SU-DHL-6 (cell line): ENCODE data around the gene COLQ.

ENCODE experiments used
- EZH2phosphoT487 ChIP-seq: fragments of 200-600 bp; sonication (generic), shearing (Covaris generic); conservative IDR thresholded peaks from 2 replicates; pipeline ENCODE4 v1.6.1; 2018; ENCODE audit warnings: mild to moderate bottlenecking, antibody characterized with exemption, low read length, moderate library complexity, mixed read lengths
- TF ChIP-seq, protein P1 (sequence below): fragments of 200-600 bp; sonication (generic); IDR thresholded peaks from one replicate; pipeline ENCODE4 v1.5.1; 2017; ENCODE audit warnings: antibody characterized with exemption, mild to moderate bottlenecking, low read length, moderate library complexity; ENCODE audit not compliant: insufficient read depth, poor library complexity, severe bottlenecking

DNA sequence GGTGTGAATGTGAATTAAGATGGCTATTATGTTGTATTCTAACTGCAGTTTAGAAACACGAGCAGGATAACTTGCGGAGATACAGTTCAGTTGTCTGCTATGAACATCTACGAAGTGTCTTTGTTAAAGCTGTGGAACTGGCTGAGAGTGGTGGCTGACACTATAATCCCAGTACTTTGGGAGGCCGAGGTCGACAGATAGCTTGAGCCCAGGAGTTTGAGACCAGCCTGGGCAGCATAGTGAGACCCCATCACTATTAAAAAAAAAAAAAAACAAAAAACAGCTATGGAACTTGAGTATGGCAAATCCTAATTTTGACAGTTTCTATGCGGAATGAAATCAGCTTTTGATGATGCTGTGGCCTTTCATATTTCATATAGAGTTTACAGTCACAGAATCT lies 92.4 kb downstream of the COLQ start:
- TF ChIP-seq, protein P1, sequence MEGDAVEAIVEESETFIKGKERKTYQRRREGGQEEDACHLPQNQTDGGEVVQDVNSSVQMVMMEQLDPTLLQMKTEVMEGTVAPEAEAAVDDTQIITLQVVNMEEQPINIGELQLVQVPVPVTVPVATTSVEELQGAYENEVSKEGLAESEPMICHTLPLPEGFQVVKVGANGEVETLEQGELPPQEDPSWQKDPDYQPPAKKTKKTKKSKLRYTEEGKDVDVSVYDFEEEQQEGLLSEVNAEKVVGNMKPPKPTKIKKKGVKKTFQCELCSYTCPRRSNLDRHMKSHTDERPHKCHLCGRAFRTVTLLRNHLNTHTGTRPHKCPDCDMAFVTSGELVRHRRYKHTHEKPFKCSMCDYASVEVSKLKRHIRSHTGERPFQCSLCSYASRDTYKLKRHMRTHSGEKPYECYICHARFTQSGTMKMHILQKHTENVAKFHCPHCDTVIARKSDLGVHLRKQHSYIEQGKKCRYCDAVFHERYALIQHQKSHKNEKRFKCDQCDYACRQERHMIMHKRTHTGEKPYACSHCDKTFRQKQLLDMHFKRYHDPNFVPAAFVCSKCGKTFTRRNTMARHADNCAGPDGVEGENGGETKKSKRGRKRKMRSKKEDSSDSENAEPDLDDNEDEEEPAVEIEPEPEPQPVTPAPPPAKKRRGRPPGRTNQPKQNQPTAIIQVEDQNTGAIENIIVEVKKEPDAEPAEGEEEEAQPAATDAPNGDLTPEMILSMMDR: no peak
- no peak for TF ChIP-seq EZH2phosphoT487
